GM23338 (cell line): Measurements from ENCODE around the gene EPB41L4A. TPM values are rescaled to one million over a fixed set of nuclear protein-coding genes. Genes with fewer than 3 reads are reported as not detected.

Experiments used
- ATAC-seq: fragments of 200-7000 bp; cut with Tn5 transposase; 3 replicates; pipeline ENCODE4 v1.9.1; 2020
- DNase-seq: peaks from one replicate; pipeline ENCODE4 v3.0.0-alpha.2; 2015; ENCODE audit warnings: low spot score
- H2AFZ ChIP-seq: fragments of 200-600 bp; sonication (generic); 2 replicates; pipeline ENCODE4 v1.8.0; 2016; ENCODE audit warnings: antibody characterized with exemption, mild to moderate bottlenecking, moderate library complexity
- H3F3A ChIP-seq: fragments of 200-600 bp; sonication (generic); replicated peaks from 2 replicates; pipeline ENCODE4 v1.8.0; 2017; ENCODE audit warnings: antibody characterized with exemption, mixed run types, low read depth
- H3K27ac ChIP-seq: fragments of 200-600 bp; sonication (generic); 2 replicates; pipeline ENCODE4 v1.6.1; 2016; ENCODE audit warnings: low read depth
- H3K27me3 ChIP-seq: fragments of 200-600 bp; sonication (generic); 2 replicates; pipeline ENCODE4 v1.8.0; 2016; ENCODE audit warnings: mild to moderate bottlenecking, mixed run types, moderate library complexity; ENCODE audit not compliant: insufficient read depth
- H3K36me3 ChIP-seq: fragments of 200-600 bp; sonication (generic); 2 replicates; pipeline ENCODE4 v1.8.0; 2016; ENCODE audit warnings: mild to moderate bottlenecking; ENCODE audit not compliant: insufficient read depth
- H3K4me1 ChIP-seq: fragments of 200-600 bp; sonication (generic); 2 replicates; pipeline ENCODE4 v1.8.0; 2016; ENCODE audit warnings: mild to moderate bottlenecking, moderate library complexity; ENCODE audit not compliant: insufficient read depth
- H3K4me2 ChIP-seq: fragments of 200-600 bp; sonication (generic); 2 replicates; pipeline ENCODE4 v1.7.1; 2017; ENCODE audit warnings: mixed run types
- H3K4me3 ChIP-seq: fragments of 200-600 bp; sonication (generic); 2 replicates; pipeline ENCODE4 v1.6.1; 2016; ENCODE audit warnings: mixed run types
- H3K79me2 ChIP-seq: fragments of 200-600 bp; sonication (generic); replicated peaks from 2 replicates; pipeline ENCODE4 v1.8.0; 2017; ENCODE audit warnings: mild to moderate bottlenecking; ENCODE audit not compliant: insufficient read depth
- H3K9me2 ChIP-seq: fragments of 200-600 bp; sonication (generic); 2 replicates; pipeline ENCODE4 v1.8.0; 2017; ENCODE audit not compliant: insufficient read depth
- H4K20me1 ChIP-seq: fragments of 200-600 bp; sonication (generic); replicated peaks from 2 replicates; pipeline ENCODE4 v1.8.0; 2017; ENCODE audit warnings: mild to moderate bottlenecking; ENCODE audit not compliant: insufficient read depth
- H3K27ac Mint-ChIP-seq: 2 replicates; pipeline ENCODE4 v1.8.0; 2020; ENCODE audit warnings: inconsistent platforms, mild to moderate bottlenecking, moderate library complexity, mixed read lengths
- H3K27me3 Mint-ChIP-seq: 3 replicates; pipeline ENCODE4 v1.8.0; 2022; ENCODE audit warnings: low read depth, mild to moderate bottlenecking, moderate library complexity, mixed read lengths, inconsistent platforms; ENCODE audit not compliant: insufficient read depth, poor library complexity
- H3K36me3 Mint-ChIP-seq: 3 replicates; pipeline ENCODE4 v1.8.0; 2021; ENCODE audit warnings: low read depth, mild to moderate bottlenecking, inconsistent platforms, moderate library complexity, mixed read lengths
- H3K4me1 Mint-ChIP-seq: 3 replicates; pipeline ENCODE4 v1.8.0; 2020; ENCODE audit warnings: mild to moderate bottlenecking, inconsistent platforms, mixed read lengths
- H3K4me3 Mint-ChIP-seq: 3 replicates; pipeline ENCODE4 v1.8.0; 2021; ENCODE audit warnings: moderate library complexity, mild to moderate bottlenecking, inconsistent platforms, mixed read lengths
- H3K9me3 Mint-ChIP-seq: 3 replicates; pipeline ENCODE4 v1.8.0; 2020; ENCODE audit warnings: moderate library complexity, mild to moderate bottlenecking, inconsistent platforms, mixed read lengths
- CREB1 ChIP-seq: fragments of 250-450 bp; sonication (Bioruptor Pico); IDR thresholded peaks from 2 replicates; pipeline ENCODE4 v1.5.0; 2020; ENCODE audit warnings: low read depth, mild to moderate bottlenecking, moderate library complexity
- CTCF ChIP-seq, 2 experiments: fragments of 200-600 bp in 1 of 2; sonication (generic) in 1 of 2; conservative IDR thresholded peaks; 2 replicates each; pipeline versions ENCODE4 v1.5.1 to v1.6.1; 2016 to 2017; ENCODE audit warnings: antibody characterized with exemption in 2 of 2, low read depth in 2 of 2, mild to moderate bottlenecking in 2 of 2, moderate library complexity in 1 of 2
- EZH2 ChIP-seq: fragments of 200-600 bp; sonication (generic); IDR thresholded peaks from one replicate; pipeline ENCODE4 v1.8.0; 2017; ENCODE audit warnings: antibody characterized with exemption, mild to moderate bottlenecking, low read depth; ENCODE audit not compliant: unreplicated experiment
- EZH2phosphoT487 ChIP-seq: fragments of 200-600 bp; sonication (generic); IDR thresholded peaks from one replicate; pipeline ENCODE4 v1.8.1; 2018; ENCODE audit warnings: antibody characterized with exemption; ENCODE audit not compliant: unreplicated experiment
- NANOG ChIP-seq: IDR thresholded peaks from 2 replicates; pipeline ENCODE4 v1.6.1; 2016; ENCODE audit warnings: antibody characterized with exemption, borderline replicate concordance
- STAT1 ChIP-seq: IDR thresholded peaks from one replicate; pipeline ENCODE4 v1.6.1; 2016; ENCODE audit warnings: antibody characterized with exemption; ENCODE audit not compliant: unreplicated experiment
- ZNF114 ChIP-seq: fragments of 250-450 bp; sonication (Bioruptor Pico); IDR thresholded peaks from 2 replicates; pipeline ENCODE4 v1.5.0; 2020; ENCODE audit warnings: mild to moderate bottlenecking, moderate library complexity
- ZNF331 ChIP-seq: fragments of 250-450 bp; sonication (Bioruptor Pico); IDR thresholded peaks from 2 replicates; pipeline ENCODE4 v1.5.0; 2020; ENCODE audit warnings: low read depth, mild to moderate bottlenecking, moderate library complexity
- polyA plus RNA-seq: library from polyadenylated mRNA; unstranded; fragments of >200 nt; fragmentation: Nextera tagmentation; extraction: Ambion mirVana; gene quantifications from 2 replicates; pipeline ENCODE4 v1.2.1, GENCODE V29; 2016
- total RNA-seq: library from RNA; depleted of rRNA; stranded (reverse); fragments of >200 nt; shearing (Covaris generic); gene quantifications from 2 replicates; pipeline ENCODE4 v1.2.3, GENCODE V29; 2014
- TF ChIP-seq, protein P1 (sequence below): IDR thresholded peaks from one replicate; pipeline ENCODE4 v1.6.1; 2018; ENCODE audit warnings: antibody characterized with exemption; ENCODE audit not compliant: unreplicated experiment
- TF ChIP-seq, protein P2 (sequence below): IDR thresholded peaks from 2 replicates; pipeline ENCODE4 v1.6.1; 2016; ENCODE audit warnings: antibody characterized with exemption

EPB41L4A gene
- total and polyA plus RNA-seq, 2 experiments from 2014 or later: 5.7 to 6.0 TPM

DNA sequence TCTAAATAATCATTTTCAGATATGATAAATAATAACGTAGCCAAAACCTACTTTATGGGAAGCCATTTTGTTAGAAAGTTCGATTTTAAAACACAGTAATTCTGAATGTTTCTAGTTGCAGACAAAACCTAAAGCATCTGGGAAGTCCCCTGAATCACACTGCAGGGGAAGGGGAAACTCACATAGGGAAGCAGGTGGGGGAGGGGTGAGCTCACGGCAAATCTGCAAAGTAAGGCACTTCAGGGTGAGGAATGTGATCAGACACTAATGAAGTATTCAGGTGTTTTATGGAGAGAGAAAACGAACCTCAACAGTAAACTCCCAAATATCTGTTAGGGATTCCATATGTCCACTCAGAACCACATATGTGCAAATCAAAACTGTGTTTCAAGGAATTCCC lies 70.7 kb downstream of the EPB41L4A start (continued):
- TF ChIP-seq, protein P1, sequence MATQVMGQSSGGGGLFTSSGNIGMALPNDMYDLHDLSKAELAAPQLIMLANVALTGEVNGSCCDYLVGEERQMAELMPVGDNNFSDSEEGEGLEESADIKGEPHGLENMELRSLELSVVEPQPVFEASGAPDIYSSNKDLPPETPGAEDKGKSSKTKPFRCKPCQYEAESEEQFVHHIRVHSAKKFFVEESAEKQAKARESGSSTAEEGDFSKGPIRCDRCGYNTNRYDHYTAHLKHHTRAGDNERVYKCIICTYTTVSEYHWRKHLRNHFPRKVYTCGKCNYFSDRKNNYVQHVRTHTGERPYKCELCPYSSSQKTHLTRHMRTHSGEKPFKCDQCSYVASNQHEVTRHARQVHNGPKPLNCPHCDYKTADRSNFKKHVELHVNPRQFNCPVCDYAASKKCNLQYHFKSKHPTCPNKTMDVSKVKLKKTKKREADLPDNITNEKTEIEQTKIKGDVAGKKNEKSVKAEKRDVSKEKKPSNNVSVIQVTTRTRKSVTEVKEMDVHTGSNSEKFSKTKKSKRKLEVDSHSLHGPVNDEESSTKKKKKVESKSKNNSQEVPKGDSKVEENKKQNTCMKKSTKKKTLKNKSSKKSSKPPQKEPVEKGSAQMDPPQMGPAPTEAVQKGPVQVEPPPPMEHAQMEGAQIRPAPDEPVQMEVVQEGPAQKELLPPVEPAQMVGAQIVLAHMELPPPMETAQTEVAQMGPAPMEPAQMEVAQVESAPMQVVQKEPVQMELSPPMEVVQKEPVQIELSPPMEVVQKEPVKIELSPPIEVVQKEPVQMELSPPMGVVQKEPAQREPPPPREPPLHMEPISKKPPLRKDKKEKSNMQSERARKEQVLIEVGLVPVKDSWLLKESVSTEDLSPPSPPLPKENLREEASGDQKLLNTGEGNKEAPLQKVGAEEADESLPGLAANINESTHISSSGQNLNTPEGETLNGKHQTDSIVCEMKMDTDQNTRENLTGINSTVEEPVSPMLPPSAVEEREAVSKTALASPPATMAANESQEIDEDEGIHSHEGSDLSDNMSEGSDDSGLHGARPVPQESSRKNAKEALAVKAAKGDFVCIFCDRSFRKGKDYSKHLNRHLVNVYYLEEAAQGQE: no peak
- TF ChIP-seq STAT1 (no peak), ZNF114 (CRISPR knock-in tag) (no peak), CREB1 (CRISPR knock-in tag) (no peak), CTCF (conservative IDR thresholded peaks at IDR 0.05; ENCODE audit: low read depth in 2 of 2) (no peak), EZH2phosphoT487 (no peak), EZH2 (no peak), NANOG (no peak), ZNF331 (CRISPR knock-in tag) (no peak)
- TF ChIP-seq, protein P2, sequence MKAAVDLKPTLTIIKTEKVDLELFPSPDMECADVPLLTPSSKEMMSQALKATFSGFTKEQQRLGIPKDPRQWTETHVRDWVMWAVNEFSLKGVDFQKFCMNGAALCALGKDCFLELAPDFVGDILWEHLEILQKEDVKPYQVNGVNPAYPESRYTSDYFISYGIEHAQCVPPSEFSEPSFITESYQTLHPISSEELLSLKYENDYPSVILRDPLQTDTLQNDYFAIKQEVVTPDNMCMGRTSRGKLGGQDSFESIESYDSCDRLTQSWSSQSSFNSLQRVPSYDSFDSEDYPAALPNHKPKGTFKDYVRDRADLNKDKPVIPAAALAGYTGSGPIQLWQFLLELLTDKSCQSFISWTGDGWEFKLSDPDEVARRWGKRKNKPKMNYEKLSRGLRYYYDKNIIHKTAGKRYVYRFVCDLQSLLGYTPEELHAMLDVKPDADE: no peak

GRCh38 chr5:112346411-112347044 lies 72.5 kb downstream of the EPB41L4A start:
- no peak for DNase-seq
- Histone ChIP-seq H3K27me3 (no peaks in the 10 kb centered on the region), H3K4me3 (no peak overlapping the region), H3K27ac (no peak overlapping the region), H3K36me3 (no peaks in the 10 kb centered on the region), H3K79me2 (no peaks in the 10 kb centered on the region), H3F3A (no peaks in the 10 kb centered on the region), H3K4me1 (peaks cover 16% of the 10 kb centered on the region), H3K9me2 (no peaks in the 10 kb centered on the region), H4K20me1 (no peaks in the 10 kb centered on the region), H3K4me2 (no peak overlapping the region), H2AFZ (no peak overlapping the region)
- Mint-ChIP-seq H3K9me3 (no peaks in the 10 kb centered on the region), H3K27ac (no peak overlapping the region), H3K4me3 (no peak overlapping the region), H3K4me1 (peaks cover 3% of the 10 kb centered on the region; the same call in 2 of the 3 replicates), H3K27me3 (no peaks in the 10 kb centered on the region), H3K36me3 (no peaks in the 10 kb centered on the region)
- no peak for ATAC-seq
- no peak for TF ChIP-seq EZH2phosphoT487
- no peak for TF ChIP-seq CTCF (conservative IDR thresholded peaks at IDR 0.05; ENCODE audit: low read depth in 2 of 2)
- no peak for TF ChIP-seq ZNF331 (CRISPR knock-in tag)
- no peak for TF ChIP-seq EZH2
- no peak for TF ChIP-seq ZNF114 (CRISPR knock-in tag)
- TF ChIP-seq, protein P1: no peak
- TF ChIP-seq STAT1: no peak
